SU-DHL-6 (cell line): Measurements from ENCODE around the gene NMRK1.

ENCODE experiments used
- H2AFZ ChIP-seq: fragments of 200-600 bp; sonication (generic); 2 replicates; pipeline ENCODE4 v1.6.1; 2014; ENCODE audit warnings: low read depth, mild to moderate bottlenecking, moderate library complexity, mixed read lengths, antibody characterized with exemption, low read length; ENCODE audit not compliant: severe bottlenecking
- H3F3A ChIP-seq: fragments of 200-600 bp; shearing (Covaris generic); 2 replicates; pipeline ENCODE4 v1.6.0; 2016; ENCODE audit warnings: antibody characterized with exemption, mild to moderate bottlenecking; ENCODE audit not compliant: insufficient read depth
- H3K27ac ChIP-seq: fragments of 200-600 bp; sonication (generic); 2 replicates; pipeline ENCODE4 v1.5.1; 2016; ENCODE audit warnings: low read depth, mild to moderate bottlenecking, low read length, moderate library complexity, mixed read lengths
- H3K27me3 ChIP-seq: fragments of 200-600 bp; sonication (generic), shearing (Covaris generic); 2 replicates; pipeline ENCODE4 v1.6.0; 2014; ENCODE audit warnings: mild to moderate bottlenecking, low read length
- H3K36me3 ChIP-seq: fragments of 200-600 bp; sonication (generic); 2 replicates; pipeline ENCODE4 v1.6.1; 2014; ENCODE audit warnings: mild to moderate bottlenecking, low read length, mixed read lengths
- H3K4me2 ChIP-seq: fragments of 300-600, 200-600 bp; shearing (Covaris generic), sonication (generic); 2 replicates; pipeline ENCODE4 v1.6.0; 2014; ENCODE audit warnings: low read length, low read depth, mild to moderate bottlenecking; ENCODE audit not compliant: poor library complexity, severe bottlenecking
- H3K4me3 ChIP-seq: fragments of 200-600 bp; sonication (generic); 2 replicates; pipeline ENCODE4 v1.5.1; 2014; ENCODE audit warnings: antibody characterized with exemption, low read length, mild to moderate bottlenecking, mixed read lengths; ENCODE audit not compliant: insufficient read depth, poor library complexity, severe bottlenecking
- H3K79me2 ChIP-seq: fragments of 200-600 bp; sonication (generic); 2 replicates; pipeline ENCODE4 v1.6.1; 2014; ENCODE audit warnings: mild to moderate bottlenecking, low read length, moderate library complexity; ENCODE audit not compliant: insufficient read depth
- H3K9ac ChIP-seq: fragments of 200-600 bp; sonication (generic); 2 replicates; pipeline ENCODE4 v1.7.0; 2014; ENCODE audit warnings: mild to moderate bottlenecking, low read length
- H3K9me2 ChIP-seq: fragments of 200-600 bp; sonication (generic); replicated peaks from 2 replicates; pipeline ENCODE4 v1.6.1; 2014; ENCODE audit warnings: low read length; ENCODE audit not compliant: insufficient read depth
- H3K9me3 ChIP-seq: fragments of 200-600 bp; sonication (generic); 2 replicates; pipeline ENCODE4 v1.6.1; 2014; ENCODE audit warnings: low read length, mixed read lengths; ENCODE audit not compliant: insufficient read depth
- H4K20me1 ChIP-seq: fragments of 200-600 bp; sonication (generic); 2 replicates; pipeline ENCODE4 v1.6.1; 2014; ENCODE audit warnings: low read depth, mild to moderate bottlenecking, antibody characterized with exemption, low read length, moderate library complexity, mixed read lengths
- CTCF ChIP-seq: fragments of 200-600 bp; sonication (generic); IDR thresholded peaks from one replicate; pipeline ENCODE4 v1.5.1; 2017; ENCODE audit warnings: antibody characterized with exemption, mild to moderate bottlenecking, low read length, moderate library complexity; ENCODE audit not compliant: insufficient read depth, poor library complexity, severe bottlenecking
- EZH2phosphoT487 ChIP-seq: fragments of 200-600 bp; sonication (generic), shearing (Covaris generic); conservative IDR thresholded peaks from 2 replicates; pipeline ENCODE4 v1.6.1; 2018; ENCODE audit warnings: mild to moderate bottlenecking, antibody characterized with exemption, low read length, moderate library complexity, mixed read lengths

NMRK1 gene

DNA sequence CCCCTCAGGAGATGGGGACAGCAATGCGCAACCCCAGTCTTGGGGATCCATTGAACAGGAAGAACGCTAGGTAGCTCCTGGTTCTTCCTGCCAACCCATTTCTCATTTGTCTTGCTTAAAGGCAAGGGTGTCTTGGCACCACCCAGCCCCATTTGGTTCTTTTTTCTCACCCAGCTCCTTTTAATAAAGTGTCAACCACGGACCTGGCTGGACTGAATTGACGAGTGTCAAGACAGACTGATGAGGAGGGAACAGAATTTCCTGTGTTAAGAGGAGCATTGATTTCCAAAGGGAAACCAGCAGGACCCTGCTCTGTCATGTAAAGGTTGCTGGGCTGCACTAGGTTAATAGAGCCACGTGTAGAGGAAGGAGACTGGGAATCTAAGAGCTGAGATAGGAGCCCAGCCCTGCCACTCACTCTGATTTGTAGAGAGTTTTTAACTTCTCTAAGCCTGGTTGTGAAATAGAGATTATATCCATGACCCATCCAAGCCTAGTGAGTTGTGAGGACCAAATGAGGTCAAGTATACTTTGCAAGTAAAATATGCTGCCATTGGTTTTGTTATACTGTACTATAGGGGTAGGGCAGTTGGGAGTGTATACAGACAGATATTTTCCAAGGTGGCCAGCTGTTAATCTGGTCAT is 34.1 kb upstream of the NMRK1 start:
- Histone ChIP-seq H3K4me2 (no peak overlapping the region), H3K9me3 (no peaks in the 10 kb centered on the region), H3K9ac (no peak overlapping the region), H3K27ac (no peak overlapping the region), H4K20me1 (no peaks in the 10 kb centered on the region), H3F3A (no peaks in the 10 kb centered on the region), H3K27me3 (no peaks in the 10 kb centered on the region), H3K4me3 (no peak overlapping the region), H3K9me2 (no peaks in the 10 kb centered on the region), H3K79me2 (peaks cover 17% of the 10 kb centered on the region), H2AFZ (no peak overlapping the region), H3K36me3 (no peaks in the 10 kb centered on the region)
- TF ChIP-seq CTCF (no peak), EZH2phosphoT487 (no peak)

DNA sequence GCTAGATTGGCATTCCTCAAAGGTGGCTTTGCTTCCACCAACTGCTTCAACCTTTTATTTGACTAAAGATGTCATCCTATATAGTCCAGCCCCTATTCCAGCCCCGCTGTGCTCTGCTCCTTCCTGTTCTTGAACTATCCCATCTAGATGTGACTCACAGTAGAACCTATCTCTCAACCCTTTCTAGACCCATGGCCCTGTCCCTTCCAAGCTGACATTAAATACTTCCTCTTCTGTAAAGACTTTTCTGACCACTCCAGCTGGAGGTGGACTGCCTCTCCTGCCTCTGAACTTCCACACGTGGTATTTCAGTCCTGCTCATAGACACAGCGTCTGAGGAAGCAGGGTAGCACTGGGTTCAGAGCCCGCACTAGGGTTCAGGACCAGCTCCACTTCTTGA is 32.7 kb upstream of the NMRK1 start:
- Histone ChIP-seq H4K20me1 (no peaks in the 10 kb centered on the region), H3K79me2 (peaks cover 18% of the 10 kb centered on the region), H3K9me3 (no peaks in the 10 kb centered on the region), H3K4me2 (no peak overlapping the region), H3K36me3 (no peaks in the 10 kb centered on the region), H3F3A (no peaks in the 10 kb centered on the region), H3K27ac (no peak overlapping the region), H3K9me2 (no peaks in the 10 kb centered on the region), H3K4me3 (no peak overlapping the region), H3K9ac (no peak overlapping the region), H2AFZ (no peak overlapping the region), H3K27me3 (no peaks in the 10 kb centered on the region)
- TF ChIP-seq EZH2phosphoT487 = no peak
- no peak for TF ChIP-seq CTCF

- no peak overlapping the region for H3K27ac ChIP-seq
- H3F3A ChIP-seq = no peaks in the 10 kb centered on the region
- H3K4me2 ChIP-seq = no peak overlapping the region
- H3K4me3 ChIP-seq = no peak overlapping the region
- H4K20me1 ChIP-seq = no peaks in the 10 kb centered on the region
- no peaks in the 10 kb centered on the region for H3K9me2 ChIP-seq
- TF ChIP-seq CTCF (no peak), EZH2phosphoT487 (no peak)
- no peak overlapping the region for H3K9ac ChIP-seq
- peaks cover 31% of the 10 kb centered on the region for H3K79me2 ChIP-seq
- H3K9me3 ChIP-seq = no peaks in the 10 kb centered on the region
- no peak overlapping the region for H2AFZ ChIP-seq
- H3K27me3 ChIP-seq = no peaks in the 10 kb centered on the region
- no peaks in the 10 kb centered on the region for H3K36me3 ChIP-seq
Observed at GRCh38 chr9:75117564-75117963, 29.6 kb upstream of the NMRK1 start.
